Measurements from ENCODE around the gene CYP4F8. TPM values are rescaled to one million over a fixed set of nuclear protein-coding genes. Genes with fewer than 3 reads are reported as not detected.

CYP4F8 gene
- polyA plus RNA-seq, 1 experiment, result not detected

DNA sequence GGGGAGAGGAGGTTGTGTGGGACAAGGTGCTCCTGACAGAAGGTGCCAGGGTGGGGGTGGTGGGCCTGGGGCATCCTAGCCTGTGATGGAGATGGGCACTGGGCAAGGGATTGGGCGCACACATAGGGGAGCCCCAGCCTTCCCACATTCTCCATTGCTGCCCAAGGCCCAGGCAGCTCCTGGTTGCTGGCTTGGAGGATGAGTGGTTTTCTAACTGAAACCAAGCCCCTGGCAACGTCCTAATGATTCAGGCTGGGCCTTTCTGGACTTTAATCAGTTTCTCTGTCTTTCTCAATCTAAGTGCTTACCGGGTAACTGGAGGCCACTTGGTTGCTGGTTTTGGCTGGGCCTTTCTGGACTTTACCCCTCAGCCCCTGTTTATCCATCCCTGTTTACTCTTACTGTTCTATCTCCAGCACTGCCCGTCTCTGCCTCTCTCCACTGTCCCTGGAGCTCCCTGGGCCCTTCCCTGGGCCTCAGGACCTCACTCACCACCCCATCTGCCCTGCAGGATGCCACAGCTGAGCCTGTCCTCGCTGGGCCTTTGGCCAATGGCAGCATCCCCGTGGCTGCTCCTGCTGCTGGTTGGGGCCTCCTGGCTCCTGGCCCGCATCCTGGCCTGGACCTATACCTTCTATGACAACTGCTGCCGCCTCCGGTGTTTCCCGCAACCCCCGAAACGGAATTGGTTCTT is 26.0 kb downstream of the CYP4F8 start:
- H3K9me3 ChIP-seq (ENCODE audit: control insufficient read depth, insufficient read depth, low read length), result peaks cover 19% of the 10 kb centered on the region
- no peak for DNase-seq (ENCODE audit: low read depth, low spot score)
- no peak overlapping the region for H3K4me3 ChIP-seq (ENCODE audit: low read depth, low read length)
- H3K27ac ChIP-seq (ENCODE audit: low read depth, low read length), result no peak overlapping the region
- no peaks in the 10 kb centered on the region for H3K27me3 ChIP-seq (ENCODE audit: control insufficient read depth, insufficient read depth, low read length)
- ChIA-PET POLR2A (no interaction called here), CTCF (no interaction called here)
- TF ChIP-seq, protein P1, sequence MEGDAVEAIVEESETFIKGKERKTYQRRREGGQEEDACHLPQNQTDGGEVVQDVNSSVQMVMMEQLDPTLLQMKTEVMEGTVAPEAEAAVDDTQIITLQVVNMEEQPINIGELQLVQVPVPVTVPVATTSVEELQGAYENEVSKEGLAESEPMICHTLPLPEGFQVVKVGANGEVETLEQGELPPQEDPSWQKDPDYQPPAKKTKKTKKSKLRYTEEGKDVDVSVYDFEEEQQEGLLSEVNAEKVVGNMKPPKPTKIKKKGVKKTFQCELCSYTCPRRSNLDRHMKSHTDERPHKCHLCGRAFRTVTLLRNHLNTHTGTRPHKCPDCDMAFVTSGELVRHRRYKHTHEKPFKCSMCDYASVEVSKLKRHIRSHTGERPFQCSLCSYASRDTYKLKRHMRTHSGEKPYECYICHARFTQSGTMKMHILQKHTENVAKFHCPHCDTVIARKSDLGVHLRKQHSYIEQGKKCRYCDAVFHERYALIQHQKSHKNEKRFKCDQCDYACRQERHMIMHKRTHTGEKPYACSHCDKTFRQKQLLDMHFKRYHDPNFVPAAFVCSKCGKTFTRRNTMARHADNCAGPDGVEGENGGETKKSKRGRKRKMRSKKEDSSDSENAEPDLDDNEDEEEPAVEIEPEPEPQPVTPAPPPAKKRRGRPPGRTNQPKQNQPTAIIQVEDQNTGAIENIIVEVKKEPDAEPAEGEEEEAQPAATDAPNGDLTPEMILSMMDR (IDR thresholded peaks at IDR 0.05; ENCODE audit: low read depth, low read length), result no peak

DNA sequence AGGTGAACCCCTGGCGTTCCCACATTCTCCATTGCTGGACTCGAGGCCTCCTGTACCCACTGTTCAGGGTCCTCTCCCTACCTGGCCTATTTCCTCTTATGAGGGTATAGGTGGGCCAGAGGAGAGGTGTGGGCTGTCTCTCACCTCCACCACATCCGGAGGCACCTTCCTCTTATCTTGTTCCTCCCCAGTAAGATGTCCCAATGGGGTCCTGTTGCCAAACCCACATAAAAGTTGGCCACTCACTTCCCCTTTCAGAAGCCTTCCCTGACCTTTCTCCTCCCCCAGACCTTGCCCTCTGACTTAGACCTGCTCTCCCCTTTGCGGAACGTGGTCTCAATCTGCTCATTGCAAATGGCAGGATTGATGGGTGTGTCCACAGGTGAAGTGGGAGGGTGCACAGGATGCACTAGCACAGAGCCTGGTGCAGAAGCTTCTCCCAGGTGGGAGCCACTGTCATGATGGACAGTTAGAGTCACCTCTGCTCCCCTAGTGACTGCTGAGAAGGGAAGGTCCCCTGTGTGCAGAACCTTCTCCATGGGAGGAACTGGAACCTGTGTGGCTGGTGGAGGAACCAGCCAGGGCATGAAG is 27.0 kb downstream of the CYP4F8 start:
- peaks cover 19% of the 10 kb centered on the region for H3K9me3 ChIP-seq (ENCODE audit: control insufficient read depth, insufficient read depth, low read length)
- no peak overlapping the region for H3K27ac ChIP-seq (ENCODE audit: low read depth, low read length)
- H3K4me3 ChIP-seq (ENCODE audit: low read depth, low read length), result no peak overlapping the region
- H3K27me3 ChIP-seq (ENCODE audit: control insufficient read depth, insufficient read depth, low read length), result no peaks in the 10 kb centered on the region
- DNase-seq (ENCODE audit: low read depth, low spot score), result no peak
- TF ChIP-seq, protein P1 (IDR thresholded peaks at IDR 0.05; ENCODE audit: low read depth, low read length), result no peak
- ChIA-PET POLR2A (no interaction called here), CTCF (no interaction called here)

DNA sequence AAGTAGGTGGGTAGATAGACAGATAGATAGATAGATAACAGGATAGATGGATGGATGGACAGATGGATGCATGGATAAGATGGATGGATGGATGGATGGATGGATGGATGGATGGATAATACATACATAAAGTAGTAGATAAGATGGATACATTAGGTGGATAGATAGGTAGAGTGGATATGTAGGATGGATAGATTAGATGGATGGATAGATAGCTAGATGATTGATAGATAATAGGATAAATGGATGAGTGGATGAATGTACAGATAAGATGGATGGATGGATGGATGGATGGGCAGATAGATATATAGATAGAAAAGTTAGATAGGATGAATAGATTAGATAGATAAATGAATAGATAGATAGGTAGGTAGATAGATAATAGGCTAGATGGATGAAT is 27.8 kb downstream of the CYP4F8 start:
- Histone ChIP-seq H3K4me3 (ENCODE audit: low read depth, low read length) (no peak overlapping the region), H3K9me3 (ENCODE audit: control insufficient read depth, insufficient read depth, low read length) (peaks cover 22% of the 10 kb centered on the region), H3K27ac (ENCODE audit: low read depth, low read length) (no peak overlapping the region), H3K27me3 (ENCODE audit: control insufficient read depth, insufficient read depth, low read length) (no peaks in the 10 kb centered on the region)
- TF ChIP-seq, protein P1 (IDR thresholded peaks at IDR 0.05; ENCODE audit: low read depth, low read length), result no peak
- ChIA-PET CTCF (no interaction called here), POLR2A (no interaction called here)
- no peak for DNase-seq (ENCODE audit: low read depth, low spot score)

DNA sequence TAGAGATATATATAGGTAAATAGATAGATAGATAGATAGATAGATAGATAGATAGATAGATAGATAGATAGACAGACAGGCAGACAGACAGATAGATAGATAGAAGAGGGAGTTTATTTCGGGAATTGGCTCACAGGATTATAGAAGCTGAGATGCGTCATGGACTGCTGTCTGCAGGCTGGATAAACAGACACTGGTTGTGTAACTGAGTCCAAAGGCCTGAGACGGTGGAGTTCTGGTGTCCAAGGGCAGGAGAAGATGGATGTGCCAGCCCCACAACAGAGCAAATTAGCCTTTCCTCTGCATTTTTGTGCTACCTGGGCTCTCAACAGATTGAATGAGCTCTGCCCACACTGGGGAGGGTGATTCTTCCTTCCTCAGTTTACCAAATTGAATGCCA is 28.4 kb downstream of the CYP4F8 start:
- ChIA-PET POLR2A (no interaction called here), CTCF (no interaction called here)
- no peak overlapping the region for H3K4me3 ChIP-seq (ENCODE audit: low read depth, low read length)
- H3K9me3 ChIP-seq (ENCODE audit: control insufficient read depth, insufficient read depth, low read length), result peaks cover 22% of the 10 kb centered on the region
- no peak overlapping the region for H3K27ac ChIP-seq (ENCODE audit: low read depth, low read length)
- H3K27me3 ChIP-seq (ENCODE audit: control insufficient read depth, insufficient read depth, low read length), result no peaks in the 10 kb centered on the region
- DNase-seq (ENCODE audit: low read depth, low spot score), result no peak
- TF ChIP-seq, protein P1 (IDR thresholded peaks at IDR 0.05; ENCODE audit: low read depth, low read length), result no peak

DNA sequence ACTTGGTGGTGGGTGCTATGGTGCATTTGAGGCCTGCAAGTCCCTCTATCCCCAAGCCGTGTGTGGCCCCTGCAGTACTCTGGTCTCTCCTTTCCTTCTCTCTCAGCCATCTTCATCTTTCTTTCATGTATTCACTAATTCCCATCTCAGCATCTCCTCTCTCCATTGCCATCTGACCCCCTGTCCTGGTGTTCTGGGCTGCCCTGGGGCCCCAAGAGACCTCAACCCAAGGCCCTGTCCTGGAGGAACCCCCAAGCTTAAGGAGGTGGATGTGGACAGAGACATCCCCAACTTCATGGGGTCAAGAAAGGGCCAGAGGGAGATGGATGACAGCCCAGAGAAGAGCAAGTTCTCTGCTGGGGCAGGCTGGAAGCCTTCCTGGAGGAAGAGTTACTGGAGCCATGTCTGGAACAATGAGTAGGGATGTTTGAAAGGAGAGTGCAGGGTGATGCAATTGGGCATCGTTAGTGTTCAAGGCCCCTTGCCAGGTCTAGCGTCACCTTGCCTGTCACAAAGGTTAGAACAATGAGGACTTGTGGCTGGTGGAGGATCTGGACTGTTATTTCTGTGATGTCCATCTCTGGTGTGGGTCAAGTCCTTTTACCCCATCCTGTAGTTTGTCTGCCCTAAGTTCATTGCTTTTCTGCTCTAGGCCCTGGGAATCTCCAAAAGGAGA is 29.2 kb downstream of the CYP4F8 start:
- DNase-seq (ENCODE audit: low read depth, low spot score), result no peak
- TF ChIP-seq, protein P1 (IDR thresholded peaks at IDR 0.05; ENCODE audit: low read depth, low read length), result no peak
- Histone ChIP-seq H3K4me3 (ENCODE audit: low read depth, low read length) (no peak overlapping the region), H3K9me3 (ENCODE audit: control insufficient read depth, insufficient read depth, low read length) (peaks cover 22% of the 10 kb centered on the region), H3K27ac (ENCODE audit: low read depth, low read length) (no peak overlapping the region), H3K27me3 (ENCODE audit: control insufficient read depth, insufficient read depth, low read length) (no peaks in the 10 kb centered on the region)
- CTCF ChIA-PET, result no interaction called here
- POLR2A ChIA-PET, result no interaction called here

Data from AG04450 (cell line).